GM12872 (cell line): ENCODE results near the gene HOXB2.

Source experiments
- CTCF ChIP-seq: IDR thresholded peaks from 3 replicates; pipeline ENCODE4 v1.5.1; 2011; ENCODE audit warnings: low read depth, mild to moderate bottlenecking, low read length, moderate library complexity; ENCODE audit not compliant: insufficient read depth

The HOXB2 gene

DNA sequence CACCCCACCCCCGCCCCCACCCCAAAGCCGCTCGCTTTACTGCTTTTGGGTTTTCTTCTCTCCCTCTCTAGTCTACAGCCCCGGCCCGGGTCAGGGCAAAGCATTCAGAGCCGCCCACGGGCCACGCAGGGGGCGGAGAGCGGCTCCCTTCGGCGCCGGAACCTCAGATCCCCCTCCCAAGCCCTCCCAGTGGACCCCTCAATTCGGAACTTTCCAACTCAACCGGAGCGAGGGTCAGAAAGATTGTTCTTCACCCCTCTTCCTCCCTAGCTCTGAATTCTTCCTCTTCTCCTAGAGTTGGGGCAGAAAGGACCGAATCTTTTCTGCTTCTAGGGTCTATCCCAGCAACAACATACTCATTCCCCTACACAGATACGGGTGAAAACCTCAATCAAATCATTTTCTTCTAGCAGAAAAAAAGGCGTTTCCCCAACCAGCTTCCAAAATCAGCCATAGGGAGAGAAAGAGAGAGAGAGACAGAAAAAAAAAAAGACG lies 1.0 kb downstream of the HOXB2 start:
- no peak for TF ChIP-seq CTCF

GRCh38 chr17:48543107-48543853 lies 1.6 kb downstream of the HOXB2 start:
- peak; percentile 39; the same call in 2 of the 3 replicates for TF ChIP-seq CTCF

DNA sequence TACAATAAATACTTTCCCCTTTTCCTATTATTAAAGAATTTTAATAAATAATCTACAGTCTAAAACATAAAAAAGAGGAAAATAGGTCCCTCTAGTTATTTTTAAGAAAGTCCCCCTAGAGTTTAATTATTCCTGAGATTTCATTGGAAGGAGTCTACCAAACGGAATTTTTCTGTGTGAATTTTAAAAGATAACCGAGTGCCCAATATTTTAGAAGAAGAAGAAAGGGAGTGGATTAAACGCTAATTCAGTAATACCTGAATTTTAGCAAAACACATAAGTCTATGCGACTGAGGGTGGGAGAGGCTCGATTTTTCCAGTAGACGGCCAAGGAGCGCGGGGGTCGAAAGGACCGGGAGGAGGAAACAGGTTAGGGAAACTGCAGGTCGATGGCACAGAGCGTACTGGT lies 2.2 kb downstream of the HOXB2 start:
- TF ChIP-seq CTCF = no peak

- no peak for TF ChIP-seq CTCF
These were observed 2.7 kb downstream of the HOXB2 start for GRCh38 chr17:48542114-48542656.

DNA sequence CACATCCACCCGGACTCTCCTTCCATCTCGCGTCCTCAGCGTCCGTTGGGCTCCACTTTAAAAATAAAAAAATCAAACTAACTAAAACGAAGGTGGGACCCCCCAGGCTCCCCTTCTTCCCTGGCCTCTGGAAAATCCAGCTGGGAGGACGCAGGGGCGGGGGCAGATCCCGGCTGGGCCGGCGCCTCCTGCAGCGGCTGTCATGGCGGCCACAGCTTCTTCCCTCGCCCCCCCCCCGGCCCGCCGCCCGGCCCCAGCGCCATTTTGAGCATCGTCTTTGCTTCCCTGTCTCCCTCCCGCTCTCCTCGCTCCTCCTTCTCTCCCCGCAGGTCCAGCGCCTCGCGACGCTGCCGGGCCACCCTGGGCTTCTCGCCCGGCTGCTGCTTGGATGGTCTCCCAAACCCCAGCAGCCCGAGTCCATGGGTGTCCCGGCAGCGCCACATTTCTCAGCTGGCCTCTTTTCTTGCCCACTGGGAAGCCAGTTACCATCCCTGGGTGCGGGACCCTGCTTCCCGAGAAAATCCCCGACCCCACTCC lies 3.3 kb downstream of the HOXB2 start:
- no peak for TF ChIP-seq CTCF

DNA sequence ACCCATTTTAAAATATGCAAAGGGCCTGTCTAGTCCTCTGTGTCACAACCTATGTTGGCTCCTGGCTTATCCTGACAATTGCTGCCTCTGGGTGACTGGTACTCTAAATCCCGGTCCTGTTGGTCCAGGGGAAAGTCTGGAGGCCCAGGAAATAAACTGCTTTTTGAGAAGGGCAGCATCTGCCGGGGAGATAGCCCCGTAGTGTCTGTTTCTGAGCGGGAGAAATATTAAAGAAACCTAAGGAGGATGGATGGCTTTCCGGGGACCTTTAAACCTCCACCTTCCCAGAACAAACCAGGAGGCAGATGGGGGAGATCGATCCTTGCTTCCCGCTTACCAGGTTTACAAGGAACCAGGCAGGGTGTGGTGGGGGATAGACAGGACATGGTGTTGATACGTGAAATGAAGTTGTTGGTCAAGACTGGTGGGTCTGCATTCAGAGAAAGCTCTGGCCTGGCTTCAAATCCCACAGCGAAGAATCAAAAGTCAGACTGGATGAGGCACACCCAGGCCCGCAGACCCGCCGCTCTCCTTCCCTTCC lies 3.8 kb downstream of the HOXB2 start:
- no peak for TF ChIP-seq CTCF

DNA sequence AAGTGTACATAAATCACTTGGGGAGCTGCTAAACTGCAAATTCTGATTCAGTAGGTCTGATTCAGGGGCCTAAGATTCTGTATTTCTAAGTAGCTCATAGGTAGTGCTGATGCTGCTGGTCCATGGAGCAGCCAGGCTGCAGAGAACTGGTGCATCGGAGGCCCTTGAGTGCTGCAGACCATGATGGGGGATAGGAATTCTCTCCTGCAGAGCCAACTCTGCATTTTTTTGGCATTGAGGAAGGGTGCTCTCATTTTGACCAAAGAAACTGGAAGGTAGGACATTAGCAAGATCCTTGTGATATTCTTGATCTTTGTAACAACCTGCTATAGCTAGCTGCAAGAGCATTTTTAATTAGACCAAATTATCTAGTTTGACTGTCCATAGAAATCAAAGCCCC lies 4.7 kb downstream of the HOXB2 start:
- TF ChIP-seq CTCF = no peak
